Smooth muscle cell (in vitro differentiated cells): ENCODE measurements around the gene TMEM14C. TPM values are rescaled to one million over a fixed set of nuclear protein-coding genes. Genes with fewer than 3 reads are reported as not detected.

Source experiments
- DNase-seq: peaks from one replicate; lab custom pipeline; 2025; ENCODE audit not compliant: unreplicated experiment; lab: John Stamatoyannopoulos, UW
- H2AFZ ChIP-seq: fragments of 200-600 bp; sonication (generic); 2 replicates; pipeline ENCODE4 v1.6.0; 2016; ENCODE audit warnings: antibody characterized with exemption, low read depth, mild to moderate bottlenecking
- H3F3A ChIP-seq: fragments of 200-600 bp; sonication (generic); 2 replicates; pipeline ENCODE4 v1.6.0; 2017; ENCODE audit warnings: antibody characterized with exemption, low read depth
- H3K27ac ChIP-seq: fragments of 200-600 bp; sonication (generic); 2 replicates; pipeline ENCODE4 v1.5.1; 2016; ENCODE audit warnings: low read depth, mild to moderate bottlenecking
- H3K27me3 ChIP-seq: fragments of 200-600 bp; sonication (generic); 2 replicates; pipeline ENCODE4 v1.6.1; 2016; ENCODE audit warnings: low read depth, mild to moderate bottlenecking
- H3K36me3 ChIP-seq: fragments of 200-600 bp; sonication (generic); 2 replicates; pipeline ENCODE4 v1.5.1; 2016; ENCODE audit warnings: low read depth
- H3K4me1 ChIP-seq: fragments of 200-600 bp; sonication (generic); 2 replicates; pipeline ENCODE4 v1.5.1; 2016; ENCODE audit warnings: low read depth
- H3K4me2 ChIP-seq: fragments of 200-600 bp; sonication (generic); 2 replicates; pipeline ENCODE4 v1.6.0; 2016; ENCODE audit warnings: mild to moderate bottlenecking
- H3K4me3 ChIP-seq: fragments of 200-600 bp; sonication (generic); 2 replicates; pipeline ENCODE4 v1.5.1; 2016; ENCODE audit warnings: mild to moderate bottlenecking
- H3K79me2 ChIP-seq: fragments of 200-600 bp; sonication (generic); 2 replicates; pipeline ENCODE4 v1.6.0; 2016; ENCODE audit warnings: low read depth, mild to moderate bottlenecking
- H3K9ac ChIP-seq: fragments of 200-600 bp; sonication (generic); 2 replicates; pipeline ENCODE4 v1.6.0; 2016; ENCODE audit warnings: low read depth
- H3K9me3 ChIP-seq: fragments of 200-600 bp; sonication (generic); replicated peaks from 2 replicates; pipeline ENCODE4 v1.5.1; 2016; ENCODE audit warnings: low read depth
- H4K20me1 ChIP-seq: fragments of 200-600 bp; sonication (generic); 2 replicates; pipeline ENCODE4 v1.6.0; 2016; ENCODE audit warnings: low read depth
- WGBS: methylation state at CpG from one replicate; pipeline ENCODE4 v1.1.7; 2016; ENCODE audit warnings: low lambda C conversion rate; 5-methylcytosine and 5-hydroxymethylcytosine counted together
- polyA plus RNA-seq: library from polyadenylated mRNA; unstranded; fragments of >200 nt; fragmentation: Nextera tagmentation; extraction: Ambion mirVana; gene quantifications from 2 replicates; pipeline ENCODE4 v1.2.1, GENCODE V29; 2016
- total RNA-seq: library from RNA; depleted of rRNA; stranded (reverse); fragments of >200 nt; gene quantifications from 2 replicates; pipeline ENCODE4 v1.2.3, GENCODE V29; 2014
- TF ChIP-seq, protein P1 (sequence below): fragments of 200-600 bp; sonication (generic); IDR thresholded peaks from 2 replicates; pipeline ENCODE4 v1.5.1; 2017; ENCODE audit warnings: borderline replicate concordance, mild to moderate bottlenecking, antibody characterized with exemption; ENCODE audit not compliant: insufficient read depth, poor library complexity, severe bottlenecking

Gene TMEM14C
- total and polyA plus RNA-seq, 2 experiments from 2014 or later = 180 TPM

DNA sequence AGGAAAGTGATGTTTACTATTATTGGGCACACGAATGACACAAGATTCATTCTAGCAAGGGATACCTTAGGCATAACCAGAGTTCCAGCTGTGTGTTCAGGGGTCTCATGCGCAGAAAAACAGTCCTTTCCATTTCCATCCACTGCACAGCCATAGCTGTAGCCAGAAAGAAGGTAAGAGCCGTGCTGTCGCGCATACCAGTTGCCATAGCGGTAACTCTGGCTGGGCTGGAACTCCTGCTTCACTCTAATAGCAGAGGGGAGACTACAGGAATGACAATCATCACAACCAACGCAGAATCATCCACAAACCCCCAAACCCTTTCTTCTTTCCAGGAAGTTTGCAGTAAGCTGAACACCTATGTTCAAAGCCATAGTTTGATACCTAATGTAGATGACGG is 36.0 kb upstream of the TMEM14C start:
- Histone ChIP-seq H3K9me3 (no peaks in the 10 kb centered on the region), H3K36me3 (no peaks in the 10 kb centered on the region), H3K27ac (no peak overlapping the region), H3K4me2 (no peak overlapping the region), H3F3A (peaks cover 6% of the 10 kb centered on the region), H2AFZ (no peak overlapping the region), H3K27me3 (no peaks in the 10 kb centered on the region), H4K20me1 (no peaks in the 10 kb centered on the region), H3K4me1 (peaks cover 18% of the 10 kb centered on the region), H3K9ac (no peak overlapping the region), H3K79me2 (no peaks in the 10 kb centered on the region), H3K4me3 (no peak overlapping the region)
- whole genome bisulfite sequencing = 84% methylated on average over 8 of the region's 8 CpGs
- DNase-seq = no peak
- TF ChIP-seq, protein P1, sequence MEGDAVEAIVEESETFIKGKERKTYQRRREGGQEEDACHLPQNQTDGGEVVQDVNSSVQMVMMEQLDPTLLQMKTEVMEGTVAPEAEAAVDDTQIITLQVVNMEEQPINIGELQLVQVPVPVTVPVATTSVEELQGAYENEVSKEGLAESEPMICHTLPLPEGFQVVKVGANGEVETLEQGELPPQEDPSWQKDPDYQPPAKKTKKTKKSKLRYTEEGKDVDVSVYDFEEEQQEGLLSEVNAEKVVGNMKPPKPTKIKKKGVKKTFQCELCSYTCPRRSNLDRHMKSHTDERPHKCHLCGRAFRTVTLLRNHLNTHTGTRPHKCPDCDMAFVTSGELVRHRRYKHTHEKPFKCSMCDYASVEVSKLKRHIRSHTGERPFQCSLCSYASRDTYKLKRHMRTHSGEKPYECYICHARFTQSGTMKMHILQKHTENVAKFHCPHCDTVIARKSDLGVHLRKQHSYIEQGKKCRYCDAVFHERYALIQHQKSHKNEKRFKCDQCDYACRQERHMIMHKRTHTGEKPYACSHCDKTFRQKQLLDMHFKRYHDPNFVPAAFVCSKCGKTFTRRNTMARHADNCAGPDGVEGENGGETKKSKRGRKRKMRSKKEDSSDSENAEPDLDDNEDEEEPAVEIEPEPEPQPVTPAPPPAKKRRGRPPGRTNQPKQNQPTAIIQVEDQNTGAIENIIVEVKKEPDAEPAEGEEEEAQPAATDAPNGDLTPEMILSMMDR = no peak

DNA sequence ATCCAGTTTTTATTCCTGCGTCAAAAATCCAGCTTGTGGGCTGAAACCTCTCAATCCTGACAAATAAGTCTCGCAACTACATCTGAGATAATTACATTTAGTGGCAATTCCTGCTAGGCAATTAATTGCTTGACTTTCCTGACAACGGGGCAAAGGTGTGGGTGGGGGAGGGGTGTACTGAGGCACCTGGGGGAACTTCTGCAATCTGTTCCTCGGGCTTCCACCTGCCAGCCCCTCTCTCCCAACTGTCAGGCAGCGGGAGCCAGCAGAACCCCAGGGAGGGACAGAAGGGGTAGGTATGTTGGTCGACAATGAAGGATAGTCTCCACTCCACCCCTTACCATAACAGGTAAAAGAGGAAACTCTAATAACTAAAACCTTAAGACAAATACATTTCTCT is 35.3 kb upstream of the TMEM14C start:
- peaks cover 22% of the 10 kb centered on the region for H3K4me1 ChIP-seq
- H3K4me3 ChIP-seq = no peak overlapping the region
- H3K79me2 ChIP-seq = no peaks in the 10 kb centered on the region
- DNase-seq = no peak
- H3K27me3 ChIP-seq = no peaks in the 10 kb centered on the region
- H3K27ac ChIP-seq = no peak overlapping the region
- no peak overlapping the region for H3K9ac ChIP-seq
- H3K4me2 ChIP-seq = no peak overlapping the region
- H3K36me3 ChIP-seq = no peaks in the 10 kb centered on the region
- H4K20me1 ChIP-seq = no peaks in the 10 kb centered on the region
- no peak overlapping the region for H2AFZ ChIP-seq
- TF ChIP-seq, protein P1 = no peak
- WGBS = 60% methylated on average over 6 of the region's 6 CpGs
- H3K9me3 ChIP-seq = no peaks in the 10 kb centered on the region
- peaks cover 10% of the 10 kb centered on the region for H3F3A ChIP-seq

DNA sequence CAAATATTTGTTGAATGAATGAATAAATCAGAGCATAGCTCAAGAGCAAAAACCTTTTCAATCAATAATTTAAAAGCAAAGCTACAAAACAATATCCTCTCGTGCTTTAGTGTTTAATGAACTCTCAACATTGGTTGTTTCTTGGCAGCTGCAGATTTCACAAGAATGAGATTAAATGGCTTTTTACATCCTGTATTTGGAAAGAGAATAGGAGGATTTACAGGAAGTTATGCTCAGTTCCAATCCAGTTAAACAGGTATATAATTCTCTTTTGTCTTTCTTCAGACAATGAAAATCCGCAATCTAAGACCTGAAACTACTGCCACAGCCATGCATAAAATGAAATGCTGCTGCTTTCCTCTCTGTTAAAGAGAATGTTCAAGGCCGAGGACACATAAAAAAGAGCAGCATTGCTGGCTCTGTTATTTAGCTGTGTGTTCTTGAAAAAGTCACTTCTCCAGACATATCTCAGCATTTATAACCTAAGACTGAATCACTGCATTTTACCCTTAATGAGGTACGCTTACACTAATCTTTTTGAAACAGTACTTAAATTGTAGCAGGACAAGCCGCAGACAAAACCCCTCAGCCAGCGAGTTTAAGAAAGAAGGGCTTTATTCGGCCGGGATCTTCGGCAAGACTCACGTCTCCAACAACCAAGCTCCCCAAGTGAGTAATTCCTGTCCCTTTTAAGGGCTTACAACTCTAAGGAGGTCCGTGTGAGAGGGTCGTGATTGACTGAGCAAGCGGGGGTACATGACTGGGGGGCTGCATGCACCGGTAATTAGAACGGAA is 32.0 kb upstream of the TMEM14C start:
- DNase-seq = no peak
- peak overlapping the region; percentile 98 for H3K27ac ChIP-seq
- 30% methylated on average over 15 of the region's 15 CpGs for WGBS

More for the DNA sequence above, 32.0 kb upstream of the TMEM14C start:
- peak overlapping the region; percentile 57 for H3K9ac ChIP-seq
- no peaks in the 10 kb centered on the region for H3K36me3 ChIP-seq
- no peaks in the 10 kb centered on the region for H3K9me3 ChIP-seq
- peak overlapping the region; percentile 80 for H3K4me2 ChIP-seq
- H3K4me3 ChIP-seq = peak overlapping the region; percentile 34
- H3K79me2 ChIP-seq = peaks cover 18% of the 10 kb centered on the region
- H3F3A ChIP-seq = peaks cover 12% of the 10 kb centered on the region
- H3K4me1 ChIP-seq = peaks cover 38% of the 10 kb centered on the region
- TF ChIP-seq, protein P1 = no peak
- H3K27me3 ChIP-seq = no peaks in the 10 kb centered on the region
- H2AFZ ChIP-seq = peak overlapping the region; percentile 64
- H4K20me1 ChIP-seq = no peaks in the 10 kb centered on the region
